Tibial nerve (tissue), 3 donors: ENCODE results near the gene ZNRF1.

ENCODE experiments used
- POLR2A ChIP-seq, 2 donors: fragments of 450-650 bp; IDR thresholded peaks; one replicate each; pipeline ENCODE4 v1.6.1; 2017; ENCODE audit warnings: antibody characterized with exemption in 2 of 2, mild to moderate bottlenecking in 2 of 2, moderate library complexity in 2 of 2
- TF ChIP-seq, protein P1 (sequence below), 5 experiments: fragments of 200-600 bp in 3 of 5; fragments of 450-650 bp in 2 of 5; sonication (generic) in 3 of 5; IDR thresholded peaks; one replicate each; pipeline ENCODE4 v1.5.1; 2016 to 2019; ENCODE audit warnings: antibody characterized with exemption in 5 of 5, mild to moderate bottlenecking in 3 of 5, moderate library complexity in 2 of 5

DNA sequence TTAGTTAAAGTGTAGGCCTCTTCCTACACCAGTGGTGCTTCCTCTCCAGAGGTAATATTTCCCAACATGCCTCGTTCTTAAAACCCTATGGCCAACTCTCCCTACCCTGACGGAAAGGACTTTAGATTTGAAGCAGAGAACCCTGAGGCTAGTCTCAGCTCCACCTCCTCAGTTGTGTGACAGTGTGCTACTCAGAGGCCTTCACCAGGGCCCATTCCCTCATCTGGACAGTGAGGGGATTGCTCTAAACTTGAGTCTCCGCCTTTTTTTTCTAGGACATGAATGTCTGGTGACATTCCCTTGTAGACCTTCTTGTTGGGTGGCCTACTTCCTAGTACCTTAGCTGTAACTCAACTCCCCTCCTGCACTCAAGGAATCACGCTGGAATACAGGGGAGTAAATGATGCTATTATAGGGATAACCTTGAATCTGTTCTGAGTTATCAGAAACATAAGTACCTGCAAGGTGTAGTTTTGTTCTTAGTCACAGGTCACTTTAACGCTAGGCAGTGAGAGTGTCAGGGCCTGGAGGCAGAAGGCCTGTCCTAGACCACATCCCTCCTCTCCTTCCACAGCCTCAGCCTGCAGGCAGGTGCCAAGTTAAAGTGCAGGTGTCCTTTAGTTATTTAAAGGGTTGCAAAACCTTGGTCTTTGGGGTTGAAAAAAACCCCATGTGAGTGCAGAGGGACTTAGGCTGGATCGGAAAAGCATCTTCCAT is 90.8 kb downstream of the ZNRF1 start:
- TF ChIP-seq, protein P1, sequence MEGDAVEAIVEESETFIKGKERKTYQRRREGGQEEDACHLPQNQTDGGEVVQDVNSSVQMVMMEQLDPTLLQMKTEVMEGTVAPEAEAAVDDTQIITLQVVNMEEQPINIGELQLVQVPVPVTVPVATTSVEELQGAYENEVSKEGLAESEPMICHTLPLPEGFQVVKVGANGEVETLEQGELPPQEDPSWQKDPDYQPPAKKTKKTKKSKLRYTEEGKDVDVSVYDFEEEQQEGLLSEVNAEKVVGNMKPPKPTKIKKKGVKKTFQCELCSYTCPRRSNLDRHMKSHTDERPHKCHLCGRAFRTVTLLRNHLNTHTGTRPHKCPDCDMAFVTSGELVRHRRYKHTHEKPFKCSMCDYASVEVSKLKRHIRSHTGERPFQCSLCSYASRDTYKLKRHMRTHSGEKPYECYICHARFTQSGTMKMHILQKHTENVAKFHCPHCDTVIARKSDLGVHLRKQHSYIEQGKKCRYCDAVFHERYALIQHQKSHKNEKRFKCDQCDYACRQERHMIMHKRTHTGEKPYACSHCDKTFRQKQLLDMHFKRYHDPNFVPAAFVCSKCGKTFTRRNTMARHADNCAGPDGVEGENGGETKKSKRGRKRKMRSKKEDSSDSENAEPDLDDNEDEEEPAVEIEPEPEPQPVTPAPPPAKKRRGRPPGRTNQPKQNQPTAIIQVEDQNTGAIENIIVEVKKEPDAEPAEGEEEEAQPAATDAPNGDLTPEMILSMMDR (IDR thresholded peaks at IDR 0.05) = no peak
- no peak for TF ChIP-seq POLR2A (IDR thresholded peaks at IDR 0.05)
